K562 (cell line): Measurements from ENCODE around the gene TBC1D1. TPM values are rescaled to one million over a fixed set of nuclear protein-coding genes. Genes with fewer than 3 reads are reported as not detected.

ENCODE experiments used
- ARID1B ChIP-seq: fragments of 450-650 bp; IDR thresholded peaks from 2 replicates; pipeline ENCODE4 v1.6.1; 2016; ENCODE audit warnings: antibody characterized with exemption, mild to moderate bottlenecking, inconsistent platforms
- CBX8 ChIP-seq: fragments of 200-600 bp; sonication (generic); IDR thresholded peaks from 2 replicates; pipeline ENCODE4 v1.6.1; 2012; ENCODE audit warnings: borderline replicate concordance, mixed run types, low read depth, mild to moderate bottlenecking, moderate library complexity, mixed read lengths, low read length, control low read depth, inconsistent platforms; ENCODE audit not compliant: poor library complexity, severe bottlenecking; ENCODE audit errors: extremely low read depth
- EGR1 ChIP-seq: fragments of 450-650 bp; conservative IDR thresholded peaks from 2 replicates; pipeline ENCODE4 v1.6.1; 2017; ENCODE audit warnings: mild to moderate bottlenecking
- HDAC3 ChIP-seq: fragments of 450-650 bp; IDR thresholded peaks from 2 replicates; pipeline ENCODE4 v1.6.1; 2018; ENCODE audit warnings: borderline replicate concordance, mild to moderate bottlenecking, moderate library complexity; ENCODE audit not compliant: partially characterized antibody
- HDAC6 ChIP-seq: IDR thresholded peaks from 2 replicates; pipeline ENCODE4 v1.6.1; 2012; ENCODE audit warnings: low read depth, mild to moderate bottlenecking, control low read depth, inconsistent platforms, low read length, moderate library complexity
- MEF2D ChIP-seq: conservative IDR thresholded peaks from 2 replicates; pipeline ENCODE4 v1.6.1; 2016; ENCODE audit warnings: low read depth, missing genetic modification characterization, missing compliant biosample characterization
- PML ChIP-seq: IDR thresholded peaks from 2 replicates; pipeline ENCODE4 v1.6.1; 2012; ENCODE audit warnings: low read length, inconsistent platforms
- POLR2AphosphoS5 ChIP-seq: IDR thresholded peaks from 2 replicates; pipeline ENCODE4 v1.6.1; 2011; ENCODE audit warnings: mild to moderate bottlenecking, low read depth, low read length, moderate library complexity; ENCODE audit not compliant: control insufficient read depth, insufficient read depth
- PPARD ChIP-seq: fragments of 250-450 bp; sonication (Bioruptor Pico); IDR thresholded peaks from 2 replicates; pipeline ENCODE4 v1.8.0; 2022; ENCODE audit warnings: inconsistent platforms, mild to moderate bottlenecking, moderate library complexity
- PRPF4 ChIP-seq: fragments of 200-400 bp; formaldehyde crosslinking; IDR thresholded peaks from one replicate; pipeline ENCODE4 v1.6.1; 2017; ENCODE audit warnings: low read length, low read depth, mild to moderate bottlenecking; ENCODE audit not compliant: insufficient read depth, poor library complexity, severe bottlenecking
- RFX1 ChIP-seq: fragments of 450-650 bp; IDR thresholded peaks from 2 replicates; pipeline ENCODE4 v1.6.1; 2016; ENCODE audit warnings: mild to moderate bottlenecking, moderate library complexity
- SFPQ ChIP-seq: fragments of 200-400 bp; formaldehyde crosslinking; IDR thresholded peaks from 2 replicates; pipeline ENCODE4 v1.6.1; 2017; ENCODE audit warnings: mild to moderate bottlenecking, low read depth, low read length, moderate library complexity
- SIRT6 ChIP-seq: IDR thresholded peaks from one replicate; pipeline ENCODE4 v1.6.1; 2012; ENCODE audit warnings: low read depth, mild to moderate bottlenecking, control low read depth, inconsistent platforms, low read length, moderate library complexity
- SMAD4 ChIP-seq: fragments of 250-450 bp; sonication (Bioruptor Pico); conservative IDR thresholded peaks from 2 replicates; pipeline ENCODE4 v1.8.0; 2021; ENCODE audit warnings: inconsistent platforms, mild to moderate bottlenecking, moderate library complexity
- SRF ChIP-seq, 2 experiments: fragments of 250-450, 450-650 bp in 1 of 2; sonication (Bioruptor Pico) in 1 of 2; sonication (generic) in 1 of 2; formaldehyde crosslinking; IDR thresholded peaks; 2 replicates each; pipeline versions ENCODE4 v1.5.0 to v1.5.1; 2020 to 2022; ENCODE audit warnings: mild to moderate bottlenecking in 1 of 2, missing genetic modification reagents in 1 of 2
- STAG1 ChIP-seq: sonication (generic); formaldehyde crosslinking; IDR thresholded peaks from 2 replicates; pipeline ENCODE4 v1.5.0; 2020; ENCODE audit warnings: missing genetic modification reagents, borderline replicate concordance
- TAF9B ChIP-seq: fragments of 450-650 bp; IDR thresholded peaks from 2 replicates; pipeline ENCODE4 v1.6.1; 2018; ENCODE audit warnings: mild to moderate bottlenecking; ENCODE audit not compliant: partially characterized antibody
- TAL1 ChIP-seq: fragments of 450-650 bp; IDR thresholded peaks from 2 replicates; pipeline ENCODE4 v1.6.1; 2016; ENCODE audit warnings: mild to moderate bottlenecking
- TCF3 ChIP-seq: sonication (generic); formaldehyde crosslinking; IDR thresholded peaks from 2 replicates; pipeline ENCODE4 v1.4.0; 2020; ENCODE audit warnings: mild to moderate bottlenecking, missing genetic modification reagents
- TEAD4 ChIP-seq, 2 experiments: sonication (generic) in 1 of 2; formaldehyde crosslinking in 1 of 2; IDR thresholded peaks; 2 replicates each; pipeline versions ENCODE4 v1.6.1 to v1.8.0; 2012 to 2022; ENCODE audit warnings: borderline replicate concordance in 1 of 2, inconsistent platforms in 1 of 2, low read length in 1 of 2, mild to moderate bottlenecking in 1 of 2, missing genetic modification reagents in 1 of 2
- THAP7 ChIP-seq: fragments of 250-450 bp; sonication (Bioruptor Pico); IDR thresholded peaks from 2 replicates; pipeline ENCODE4 v1.5.0; 2021
- ZFPM2 ChIP-seq: fragments of 250-450 bp; sonication (Bioruptor Pico); IDR thresholded peaks from 2 replicates; pipeline ENCODE4 v1.5.1; 2022; ENCODE audit warnings: mild to moderate bottlenecking
- ZNF121 ChIP-seq: sonication (generic); formaldehyde crosslinking; conservative IDR thresholded peaks from 2 replicates; pipeline ENCODE4 v1.8.0; 2022; ENCODE audit warnings: missing genetic modification reagents
- ZNF354B ChIP-seq: fragments of 250-450 bp; sonication (Bioruptor Pico); IDR thresholded peaks from 2 replicates; pipeline ENCODE4 v1.4.0; 2020
- ZNF561 ChIP-seq: fragments of 450-650 bp; formaldehyde crosslinking; conservative IDR thresholded peaks from 2 replicates; pipeline ENCODE4 v1.4.0; 2020; ENCODE audit warnings: mild to moderate bottlenecking, moderate library complexity
- ZNF76 ChIP-seq: fragments of 250-450 bp; sonication (Bioruptor Pico); IDR thresholded peaks from 2 replicates; pipeline ENCODE4 v1.4.0; 2020; ENCODE audit warnings: mild to moderate bottlenecking, moderate library complexity, borderline replicate concordance
- polyA plus RNA-seq, 8 experiments: library from polyadenylated mRNA; depleted of rRNA in 4 of 8; stranded (reverse) in 5 of 8; unstranded in 3 of 8; fragments of >200 nt; fragmentation: Nextera tagmentation in 2 of 8; fragmentation: Illumina TruSeq in 1 of 8; extraction: Ambion mirVana in 2 of 8; extraction: Trizol in 1 of 8; gene quantifications; 2 replicates each; pipeline versions ENCODE4 v1.2.1 to v1.2.3, GENCODE V29; 2011 to 2014; ENCODE audit warnings: inconsistent platforms in 1 of 8, missing spikeins in 1 of 8
- total RNA-seq, 7 experiments: library from RNA; depleted of rRNA in 6 of 7; stranded (reverse); fragments of >200 nt in 6 of 7; fragmentation: Illumina TruSeq in 2 of 7; extraction: Trizol in 2 of 7; gene quantifications; 2 replicates each; pipeline versions ENCODE4 v1.2.1 to v1.2.3, GENCODE V29; 2011 to 2021; ENCODE audit warnings: low replicate concordance in 1 of 7
- TF ChIP-seq, protein P1 (sequence below): sonication (generic); formaldehyde crosslinking; IDR thresholded peaks from 2 replicates; pipeline ENCODE4 v1.8.0; 2022; ENCODE audit warnings: mild to moderate bottlenecking, low read depth, missing genetic modification reagents

Gene TBC1D1
- total and polyA plus RNA-seq, 9 of the 15 experiments (the other 6 are each of a cell fraction or from before 2014, with no cell fraction given) = 0.59 to 14.2 (median 8.8) TPM

DNA sequence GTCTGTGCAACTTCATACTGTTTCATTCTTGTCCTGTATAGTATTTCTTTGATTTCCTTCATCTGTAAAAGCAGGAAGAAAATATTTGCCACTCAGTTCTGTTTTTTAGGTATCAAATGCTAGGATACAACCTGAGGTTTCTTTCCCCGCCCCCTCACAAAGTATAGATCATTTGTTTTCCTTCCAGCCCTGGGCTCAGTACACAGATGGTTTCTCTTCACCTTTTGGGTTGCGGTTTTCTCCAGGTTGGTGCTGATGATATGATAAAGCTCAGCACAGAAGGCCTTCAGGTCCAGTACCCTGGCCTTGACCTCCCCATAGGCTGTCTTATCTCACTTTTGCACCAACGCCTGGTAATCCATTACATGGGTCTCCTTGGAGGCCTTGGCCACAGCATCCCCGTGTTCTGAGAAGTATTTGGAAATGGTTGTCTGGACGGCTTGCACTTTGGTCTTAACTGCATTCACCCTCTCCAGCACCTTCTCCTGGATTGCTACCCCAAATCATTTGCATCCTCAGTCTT, 104.5 kb downstream of the TBC1D1 start (continued):
- no peak for TF ChIP-seq ZNF76 (CRISPR knock-in tag)
- no peak for TF ChIP-seq PPARD
- TF ChIP-seq PML = no peak
- no peak for TF ChIP-seq SRF (CRISPR knock-in tag; IDR thresholded peaks at IDR 0.05)
- TF ChIP-seq SMAD4 = no peak
- no peak for TF ChIP-seq TAF9B
- no peak for TF ChIP-seq SIRT6
- peak; percentile 36; the same call in 1 of the 2 replicates for TF ChIP-seq ARID1B
- TF ChIP-seq THAP7 (CRISPR knock-in tag) = no peak
- TF ChIP-seq TEAD4 (IDR thresholded peaks at IDR 0.05; ENCODE audit: low read length) = peak; percentile 66
- no peak for TF ChIP-seq TEAD4 (CRISPR knock-in tag; IDR thresholded peaks at IDR 0.05; ENCODE audit: borderline replicate concordance)
- TF ChIP-seq ZFPM2 (CRISPR knock-in tag) = no peak
- no peak for TF ChIP-seq STAG1 (CRISPR knock-in tag)
- no peak for TF ChIP-seq POLR2AphosphoS5
- TF ChIP-seq RFX1 = no peak
- no peak for TF ChIP-seq HDAC3
- TF ChIP-seq TAL1 = peak; percentile 58
- TF ChIP-seq MEF2D = no peak
- TF ChIP-seq PRPF4 = no peak
- TF ChIP-seq CBX8 = no peak
- TF ChIP-seq ZNF354B (CRISPR knock-in tag) = no peak
- no peak for TF ChIP-seq SFPQ
- TF ChIP-seq TCF3 (CRISPR knock-in tag) = peak; percentile 81
- no peak for TF ChIP-seq ZNF121
- TF ChIP-seq, protein P1, sequence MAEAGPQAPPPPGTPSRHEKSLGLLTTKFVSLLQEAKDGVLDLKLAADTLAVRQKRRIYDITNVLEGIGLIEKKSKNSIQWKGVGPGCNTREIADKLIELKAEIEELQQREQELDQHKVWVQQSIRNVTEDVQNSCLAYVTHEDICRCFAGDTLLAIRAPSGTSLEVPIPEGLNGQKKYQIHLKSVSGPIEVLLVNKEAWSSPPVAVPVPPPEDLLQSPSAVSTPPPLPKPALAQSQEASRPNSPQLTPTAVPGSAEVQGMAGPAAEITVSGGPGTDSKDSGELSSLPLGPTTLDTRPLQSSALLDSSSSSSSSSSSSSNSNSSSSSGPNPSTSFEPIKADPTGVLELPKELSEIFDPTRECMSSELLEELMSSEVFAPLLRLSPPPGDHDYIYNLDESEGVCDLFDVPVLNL = no peak
- no peak for TF ChIP-seq EGR1
- no peak for TF ChIP-seq ZNF561 (CRISPR knock-in tag)
- TF ChIP-seq HDAC6 = no peak
